ENCODE results near the gene CSH2. TPM values are rescaled to one million over a fixed set of nuclear protein-coding genes. Genes with fewer than 3 reads are reported as not detected.
A peak's percentile ranks its signal among the peaks of the same experiment; 100 is the strongest.
"Not testable (repeated sequence)": the region's sequence is repeated elsewhere in the genome, so short reads cannot be mapped to it uniquely, and the experiment has no call there.

CSH2 gene
- total RNA-seq, 2 experiments from 2014 or later, result not detected

- H3K36me3 Mint-ChIP-seq (ENCODE audit: low read depth); DNase-seq; CTCF ChIA-PET; H3K4me3 Mint-ChIP-seq; POLR2A ChIA-PET; H3K4me1 Mint-ChIP-seq; H3K27ac Mint-ChIP-seq; H3K9me3 Mint-ChIP-seq: not testable (repeated sequence)
- peaks cover 22% of the 10 kb centered on the region for H3K27me3 Mint-ChIP-seq
Observed at GRCh38 chr17:63894021-63894420, 20.5 kb upstream of the CSH2 start.

- H3K9me3 Mint-ChIP-seq; POLR2A ChIA-PET; H3K36me3 Mint-ChIP-seq (ENCODE audit: low read depth); H3K4me3 Mint-ChIP-seq; H3K4me1 Mint-ChIP-seq; DNase-seq; H3K27ac Mint-ChIP-seq: not testable (repeated sequence)
- H3K27me3 Mint-ChIP-seq, result peaks cover 29% of the 10 kb centered on the region
- CTCF ChIA-PET, result interaction anchor here (0.8 to 1.1 kb wide), 3 partner anchors 10 to 241 kb away, joined by 3 to 4 read pairs (median 3); no protein-coding TSS in a partner anchor
Observed at GRCh38 chr17:63892316-63893037, 19.0 kb upstream of the CSH2 start.

- H3K4me3 Mint-ChIP-seq; H3K9me3 Mint-ChIP-seq; POLR2A ChIA-PET; DNase-seq; H3K4me1 Mint-ChIP-seq; H3K36me3 Mint-ChIP-seq (ENCODE audit: low read depth); H3K27ac Mint-ChIP-seq: not testable (repeated sequence)
- H3K27me3 Mint-ChIP-seq, result peaks cover 31% of the 10 kb centered on the region
- CTCF ChIA-PET, result interaction anchor here (0.6 to 3.6 kb wide), 21 partner anchors 9 to 748 kb away, joined by 3 to 14 read pairs (median 3); partner anchors contain the start of gene ERN1
Observed at GRCh38 chr17:63889026-63889848, 15.8 kb upstream of the CSH2 start.

DNA sequence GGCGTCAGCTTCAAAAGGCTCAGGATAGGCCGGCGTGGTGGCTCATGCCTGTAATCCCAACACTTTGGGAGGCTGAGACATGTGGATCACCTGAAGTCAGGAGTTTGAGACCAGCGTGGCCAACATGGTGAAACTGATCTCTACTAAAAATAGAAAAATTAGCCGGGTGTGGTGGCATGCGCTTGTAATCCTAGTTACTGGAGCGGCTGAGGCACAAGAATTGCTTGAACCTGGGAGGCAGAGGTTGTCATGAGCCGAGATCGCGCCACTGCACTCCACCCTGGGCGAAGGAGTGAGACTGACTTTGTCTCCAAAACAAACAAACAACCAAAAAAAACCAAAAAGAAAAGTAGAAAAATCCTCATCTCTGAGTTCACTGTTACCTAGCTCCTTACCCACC is 11.6 kb upstream of the CSH2 start:
- H3K27ac Mint-ChIP-seq; DNase-seq; H3K4me1 Mint-ChIP-seq; H3K9me3 Mint-ChIP-seq; H3K4me3 Mint-ChIP-seq; CTCF ChIA-PET; POLR2A ChIA-PET; H3K36me3 Mint-ChIP-seq (ENCODE audit: low read depth): not testable (repeated sequence)
- peaks cover 14% of the 10 kb centered on the region for H3K27me3 Mint-ChIP-seq

GRCh38 chr17:63882626-63883126 is 9.2 kb upstream of the CSH2 start:
- POLR2A ChIA-PET; H3K4me1 Mint-ChIP-seq; H3K36me3 Mint-ChIP-seq (ENCODE audit: low read depth); H3K27ac Mint-ChIP-seq; H3K9me3 Mint-ChIP-seq; H3K4me3 Mint-ChIP-seq; DNase-seq; H3K27me3 Mint-ChIP-seq: not testable (repeated sequence)
- CTCF ChIA-PET, result interaction anchor here (0.7 to 1.3 kb wide), 5 partner anchors 16 to 146 kb away, joined by 3 to 5 read pairs (median 4); no protein-coding TSS in a partner anchor

GRCh38 chr17:63881935-63882601 is 8.6 kb upstream of the CSH2 start, which contains the start of gene GH2:
Gene GH2 (minus strand): TSS chr17:63881944. CDS start chr17:63881801, 143 bp downstream.
- ChIA-PET CTCF (interaction anchor here (0.8 to 1.3 kb wide), 3 partner anchors 16 to 33 kb away, joined by 3 to 4 read pairs (median 3); no protein-coding TSS in a partner anchor), POLR2A (no interaction called here)
- no peak within 1 kb of the TSS for H3K4me3 Mint-ChIP-seq
- no peaks in the 10 kb centered on the region for H3K36me3 Mint-ChIP-seq (ENCODE audit: low read depth)
- H3K27ac Mint-ChIP-seq, result no peak within 1 kb of the TSS
- no peaks in the 10 kb centered on the region for H3K9me3 Mint-ChIP-seq
- H3K27me3 Mint-ChIP-seq, result peaks cover 5% of the 10 kb centered on the region
- H3K4me1 Mint-ChIP-seq, result no peaks in the 10 kb centered on the region
- peak; percentile 65 for DNase-seq

- POLR2A ChIA-PET, result not testable (repeated sequence)
Observed at GRCh38 chr17:63881337-63881736, 7.9 kb upstream of the CSH2 start.

DNA sequence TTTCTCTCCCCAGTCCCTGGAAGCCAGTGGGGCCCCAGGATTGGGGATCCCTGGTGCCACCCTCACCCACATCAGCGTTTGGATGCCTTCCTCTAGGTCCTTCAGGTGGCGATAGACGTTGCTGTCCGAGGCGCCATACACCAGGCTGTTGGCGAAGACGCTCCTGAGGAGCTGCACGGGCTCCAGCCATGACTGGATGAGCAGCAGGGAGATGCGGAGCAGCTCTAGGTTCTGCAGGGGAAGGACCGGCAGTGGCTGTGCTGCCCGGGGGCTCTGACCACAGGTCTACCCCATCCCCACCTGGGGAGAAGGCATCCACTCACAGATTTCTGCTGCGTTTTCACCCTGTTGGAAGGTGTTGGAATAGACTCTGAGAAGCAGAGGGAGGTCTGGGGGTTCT is 7.2 kb upstream of the CSH2 start:
- H3K36me3 Mint-ChIP-seq (ENCODE audit: low read depth), result no peaks in the 10 kb centered on the region
- no peaks in the 10 kb centered on the region for H3K4me1 Mint-ChIP-seq
- ChIA-PET CTCF (interaction anchor here (1.3 kb wide), 1 partner anchor 17 kb away, joined by 3 read pairs; no protein-coding TSS in a partner anchor), POLR2A (no interaction called here)
- no peak overlapping the region for H3K4me3 Mint-ChIP-seq
- H3K27ac Mint-ChIP-seq, result no peak overlapping the region
- DNase-seq, result no peak
- H3K27me3 Mint-ChIP-seq, result peaks cover 5% of the 10 kb centered on the region
- H3K9me3 Mint-ChIP-seq, result no peaks in the 10 kb centered on the region

More at GRCh38 chr17:63881337-63881736, 7.9 kb upstream of the CSH2 start:
- H3K4me3 Mint-ChIP-seq; H3K27ac Mint-ChIP-seq; H3K9me3 Mint-ChIP-seq; H3K4me1 Mint-ChIP-seq; H3K36me3 Mint-ChIP-seq (ENCODE audit: low read depth); DNase-seq; H3K27me3 Mint-ChIP-seq: not testable (repeated sequence)
- CTCF ChIA-PET, result interaction anchor here (0.8 to 1.3 kb wide), 2 partner anchors 17 to 32 kb away, joined by 3 read pairs; no protein-coding TSS in a partner anchor

DNA sequence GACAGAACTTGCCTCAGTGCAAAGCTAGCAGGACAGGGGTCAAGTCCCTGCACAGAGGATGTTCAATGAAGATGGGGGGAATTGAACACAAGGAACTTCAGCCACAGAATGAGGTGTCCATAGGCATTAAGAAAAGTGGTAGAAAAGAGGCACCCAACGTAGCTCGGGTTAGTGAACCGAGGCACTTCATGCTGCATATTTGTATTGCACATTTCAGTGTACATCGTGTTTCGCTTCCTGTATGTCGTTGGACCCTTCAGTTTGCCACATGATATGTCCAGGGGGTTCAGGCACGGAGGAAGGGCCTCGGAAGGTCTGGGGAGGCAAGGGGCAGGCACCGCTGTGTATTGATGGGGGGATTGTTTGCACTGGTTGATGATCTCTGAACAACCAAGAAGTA is 4.9 kb upstream of the CSH2 start:
- H3K27ac Mint-ChIP-seq; H3K36me3 Mint-ChIP-seq (ENCODE audit: low read depth); H3K27me3 Mint-ChIP-seq; H3K4me1 Mint-ChIP-seq; H3K9me3 Mint-ChIP-seq; POLR2A ChIA-PET; H3K4me3 Mint-ChIP-seq; DNase-seq: not testable (repeated sequence)
- CTCF ChIA-PET, result interaction anchor here (0.6 to 1.8 kb wide), 4 partner anchors 9 to 149 kb away, joined by 3 to 4 read pairs (median 4); no protein-coding TSS in a partner anchor

DNA sequence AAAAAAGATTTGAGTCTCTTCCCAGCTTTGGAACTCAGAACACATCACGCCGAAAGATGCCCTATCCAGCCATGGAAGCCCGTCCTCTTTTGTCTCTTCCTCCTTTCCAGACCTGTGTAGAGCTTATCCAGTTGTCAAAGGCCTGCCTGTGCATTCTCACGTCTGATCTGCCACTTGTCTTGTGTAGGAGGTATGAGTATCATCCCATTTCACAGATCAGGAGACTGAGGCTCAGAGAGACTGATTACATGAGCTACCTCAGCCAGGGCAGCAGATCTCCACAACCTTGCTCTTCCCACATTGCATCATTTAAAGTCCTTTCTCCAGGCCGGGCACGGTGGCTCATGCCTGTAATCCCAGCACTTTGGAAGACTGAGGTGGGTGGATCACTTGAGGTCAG is 1.2 kb upstream of the CSH2 start:
- peaks cover 11% of the 10 kb centered on the region for H3K27me3 Mint-ChIP-seq
- H3K9me3 Mint-ChIP-seq; DNase-seq; POLR2A ChIA-PET; H3K36me3 Mint-ChIP-seq (ENCODE audit: low read depth); H3K4me1 Mint-ChIP-seq; H3K27ac Mint-ChIP-seq; H3K4me3 Mint-ChIP-seq: not testable (repeated sequence)
- CTCF ChIA-PET, result interaction anchor here (0.6 to 1.8 kb wide), 2 partner anchors 9 to 674 kb away, joined by 4 to 5 read pairs; no protein-coding TSS in a partner anchor

- H3K4me1 Mint-ChIP-seq; H3K9me3 Mint-ChIP-seq; H3K27ac Mint-ChIP-seq; H3K36me3 Mint-ChIP-seq (ENCODE audit: low read depth); H3K4me3 Mint-ChIP-seq; DNase-seq; POLR2A ChIA-PET: not testable (repeated sequence)
- H3K27me3 Mint-ChIP-seq, result peaks cover 12% of the 10 kb centered on the region
- CTCF ChIA-PET, result interaction anchor here (1.8 kb wide), 1 partner anchor 8 kb away, joined by 5 read pairs; no protein-coding TSS in a partner anchor
Observed at GRCh38 chr17:63874061-63874626, 667 bp upstream of the CSH2 start.

- H3K4me1 Mint-ChIP-seq; DNase-seq; H3K27ac Mint-ChIP-seq; H3K36me3 Mint-ChIP-seq (ENCODE audit: low read depth); POLR2A ChIA-PET; H3K9me3 Mint-ChIP-seq; H3K4me3 Mint-ChIP-seq; CTCF ChIA-PET: not testable (repeated sequence)
- H3K27me3 Mint-ChIP-seq, result peaks cover 16% of the 10 kb centered on the region
Observed at GRCh38 chr17:63871646-63872365, 1.7 kb downstream of the CSH2 start.

Measured in activated CD4-positive, alpha-beta memory T cell treated with anti-CD3 and anti-CD28 coated beads, Interleukin-2, amount 10 ng/mL, durations not matched to agents 7 days and 5 days (primary cell).